MCF 10A (cell line): Measurements from ENCODE around the gene GRIK3. TPM values are rescaled to one million over a fixed set of nuclear protein-coding genes. Genes with fewer than 3 reads are reported as not detected.
"Not testable (repeated sequence)": the region's sequence is repeated elsewhere in the genome, so short reads cannot be mapped to it uniquely, and the experiment has no call there.

Experiments used
- BruUV-seq: library from RNA; stranded (reverse); fragments of 400-500 nt; replicated peaks from 2 replicates; lab custom pipeline; 2021; lab: Mats Ljungman, UMichigan
- CTCF ChIA-PET: fragments of 300-600 bp; sonication (Branson Sonifier 250); formaldehyde crosslinking; extraction: SDS; loops from one replicate; lab custom pipeline; 2021; ENCODE audit warnings: antibody characterized with exemption, inconsistent platforms; lab: Yijun Ruan, JAX
- POLR2A ChIA-PET: fragments of 300-600, 350-650 bp; sonication (Branson Sonifier 250); formaldehyde crosslinking; extraction: SDS; loops from one replicate; lab custom pipeline; 2020; ENCODE audit warnings: antibody characterized with exemption, inconsistent platforms; lab: Yijun Ruan, JAX
- DNase-seq: peaks from one replicate; pipeline ENCODE4 v3.0.0-alpha.2; 2018; ENCODE audit not compliant: unreplicated experiment
- H3K27ac Mint-ChIP-seq: one replicate; pipeline ENCODE4 v1.8.0; 2022; ENCODE audit warnings: mild to moderate bottlenecking, low read depth, mixed read lengths; ENCODE audit not compliant: unreplicated experiment
- H3K27me3 Mint-ChIP-seq: one replicate; pipeline ENCODE4 v1.8.0; 2022; ENCODE audit warnings: mixed read lengths; ENCODE audit not compliant: insufficient read depth, unreplicated experiment
- H3K36me3 Mint-ChIP-seq: one replicate; pipeline ENCODE4 v1.8.0; 2022; ENCODE audit warnings: mild to moderate bottlenecking, moderate library complexity, mixed read lengths; ENCODE audit not compliant: insufficient read depth, unreplicated experiment
- H3K4me1 Mint-ChIP-seq: one replicate; pipeline ENCODE4 v1.8.0; 2022; ENCODE audit warnings: mixed read lengths; ENCODE audit not compliant: insufficient read depth, unreplicated experiment
- H3K4me3 Mint-ChIP-seq: one replicate; pipeline ENCODE4 v1.8.0; 2022; ENCODE audit warnings: mild to moderate bottlenecking, moderate library complexity, mixed read lengths; ENCODE audit not compliant: unreplicated experiment
- H3K9me3 Mint-ChIP-seq: one replicate; pipeline ENCODE4 v1.8.0; 2022; ENCODE audit warnings: mixed read lengths; ENCODE audit not compliant: unreplicated experiment
- CTCF ChIP-seq: fragments of 200-600 bp; IDR thresholded peaks from one replicate; pipeline ENCODE4 v1.8.0; 2022; ENCODE audit warnings: antibody characterized with exemption, mild to moderate bottlenecking; ENCODE audit not compliant: unreplicated experiment
- intact Hi-C: fragments of 100-400 bp; cut with micrococcal nuclease; formaldehyde crosslinking; loops from 2 replicates; pipeline ENCODE4 v1.14.1; 2022
- total RNA-seq: library from RNA; stranded (reverse); gene quantifications from 2 replicates; pipeline ENCODE4 v1.2.3, GENCODE V29; 2022

Gene GRIK3
- total RNA-seq, 1 experiment from 2014 or later = not detected

DNA sequence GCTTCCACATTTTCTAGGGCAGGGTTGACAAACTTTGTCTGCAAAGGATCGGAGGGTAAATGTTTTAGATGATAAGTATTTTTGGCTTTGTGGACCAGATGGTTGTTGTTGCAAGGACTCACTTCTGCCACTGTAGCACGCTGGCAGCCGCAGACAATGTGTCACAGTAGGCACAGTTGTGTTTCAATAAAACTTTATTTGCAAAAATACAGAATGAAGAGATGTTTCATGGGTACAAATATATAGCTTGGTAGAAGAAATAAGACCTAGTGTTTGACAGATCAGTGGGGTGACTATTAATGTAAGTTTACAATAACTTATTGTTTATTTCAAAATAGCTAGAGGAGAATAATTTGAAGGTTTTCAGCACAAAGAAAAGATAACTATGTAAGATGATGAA, 127.8 kb downstream of the GRIK3 start:
- H3K27me3 Mint-ChIP-seq = no peaks in the 10 kb centered on the region
- POLR2A ChIA-PET = no interaction called here
- no peaks in the 10 kb centered on the region for H3K4me1 Mint-ChIP-seq

DNA sequence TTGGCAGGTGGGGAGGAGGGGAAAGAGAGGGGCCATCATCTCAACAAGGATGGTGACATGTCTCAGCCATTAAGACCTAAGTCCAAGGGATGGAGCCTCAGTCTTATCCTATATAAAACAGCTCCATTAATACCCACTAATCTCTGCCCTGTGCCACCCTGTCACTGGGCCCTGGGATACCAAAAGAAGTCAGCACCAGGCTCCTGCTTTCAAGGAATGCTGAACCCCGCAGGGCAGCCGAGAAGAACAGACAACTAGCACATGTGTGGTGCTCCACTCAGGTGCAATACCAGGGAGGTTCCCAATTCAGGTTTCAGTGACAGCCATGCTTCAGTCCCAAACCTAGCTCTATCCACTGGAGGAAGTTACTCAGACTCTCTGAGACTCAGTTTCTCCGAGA, 128.4 kb downstream of the GRIK3 start:
- Mint-ChIP-seq H3K27ac (no peak overlapping the region), H3K4me1 (no peaks in the 10 kb centered on the region), H3K9me3 (no peaks in the 10 kb centered on the region), H3K36me3 (no peaks in the 10 kb centered on the region), H3K27me3 (no peaks in the 10 kb centered on the region), H3K4me3 (no peak overlapping the region)
- CTCF ChIA-PET = no interaction called here
- POLR2A ChIA-PET = no interaction called here
- DNase-seq = no peak
- intact Hi-C loops = no loop called here
- no peak for TF ChIP-seq CTCF
- BruUV-seq = no TSS peak

More for the DNA sequence above, 127.8 kb downstream of the GRIK3 start:
- Mint-ChIP-seq H3K4me3 (no peak overlapping the region), H3K9me3 (no peaks in the 10 kb centered on the region), H3K27ac (no peak overlapping the region), H3K36me3 (no peaks in the 10 kb centered on the region)
- TF ChIP-seq CTCF = no peak
- intact Hi-C loops = no loop called here
- DNase-seq = no peak
- CTCF ChIA-PET = no interaction called here
- no TSS peak for BruUV-seq

DNA sequence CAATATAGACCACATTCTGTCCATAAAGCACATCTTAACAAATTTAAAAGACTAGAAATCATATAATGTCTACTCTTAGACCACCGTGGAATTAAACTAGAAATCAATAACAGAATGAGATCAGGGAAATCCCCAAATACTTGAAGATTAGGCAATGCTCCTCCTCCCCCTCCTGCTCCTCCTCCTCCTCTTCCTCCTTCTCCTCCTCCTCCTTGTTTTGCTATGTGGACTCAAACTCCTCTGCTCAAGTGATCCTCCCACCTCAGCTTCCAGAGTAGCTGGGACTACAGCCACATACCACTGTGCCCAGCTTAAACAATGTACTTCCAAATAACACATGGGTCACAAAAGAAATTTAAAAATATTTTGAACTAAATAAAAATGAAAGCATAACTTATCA, 134.2 kb downstream of the GRIK3 start:
- Mint-ChIP-seq H3K4me1 (no peaks in the 10 kb centered on the region), H3K27ac (no peak overlapping the region), H3K36me3 (no peaks in the 10 kb centered on the region), H3K9me3 (no peaks in the 10 kb centered on the region), H3K4me3 (no peak overlapping the region), H3K27me3 (no peaks in the 10 kb centered on the region)
- no peak for TF ChIP-seq CTCF
- POLR2A ChIA-PET = no interaction called here
- intact Hi-C loops = no loop called here
- no peak for DNase-seq
- no TSS peak for BruUV-seq
- CTCF ChIA-PET = no interaction called here

DNA sequence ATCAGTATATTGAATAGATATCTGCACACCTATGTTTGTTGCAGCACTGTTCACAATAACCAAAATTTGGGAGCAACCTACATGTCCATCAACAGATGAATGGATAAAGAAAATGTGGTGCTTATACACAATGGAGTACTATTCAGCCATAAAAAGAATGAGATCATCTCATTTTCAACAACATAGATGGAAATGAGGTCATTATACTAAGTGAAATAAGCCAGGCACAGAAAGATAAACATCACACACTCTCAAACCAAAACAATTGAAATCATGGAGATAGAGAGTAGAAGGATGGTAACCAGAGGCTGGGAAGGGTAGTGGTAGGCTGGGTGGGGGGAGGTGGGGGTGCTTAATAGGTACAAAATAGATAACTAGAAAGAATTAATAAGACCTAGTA, 136.5 kb downstream of the GRIK3 start:
- DNase-seq, BruUV-seq, H3K9me3 Mint-ChIP-seq, H3K4me1 Mint-ChIP-seq, H3K36me3 Mint-ChIP-seq, POLR2A ChIA-PET, H3K27me3 Mint-ChIP-seq, CTCF ChIA-PET, H3K27ac Mint-ChIP-seq, H3K4me3 Mint-ChIP-seq: not testable (repeated sequence)
- intact Hi-C loops = loop anchor here (1.0 kb wide), 1 partner anchor 13 kb away; no protein-coding TSS in a partner anchor

GRCh38 chr1:36894824-36895223, 139.5 kb downstream of the GRIK3 start:
- ChIA-PET CTCF (no interaction called here), POLR2A (no interaction called here)
- no peaks in the 10 kb centered on the region for H3K9me3 Mint-ChIP-seq
- intact Hi-C loops = no loop called here
- no peak overlapping the region for H3K4me3 Mint-ChIP-seq
- H3K4me1 Mint-ChIP-seq = no peaks in the 10 kb centered on the region
- BruUV-seq = no TSS peak
- no peak overlapping the region for H3K27ac Mint-ChIP-seq
- TF ChIP-seq CTCF = no peak
- no peaks in the 10 kb centered on the region for H3K27me3 Mint-ChIP-seq
- no peaks in the 10 kb centered on the region for H3K36me3 Mint-ChIP-seq
- no peak for DNase-seq
